Fibroblast of the conjunctiva (primary cell): Measurements from ENCODE around the gene KIAA0513.

Experiments used
- DNase-seq: peaks from one replicate; pipeline ENCODE4 v3.0.0-alpha.2; 2010; ENCODE audit warnings: low read depth

Gene KIAA0513

GRCh38 chr16:85136213-85136701 lies 108.7 kb downstream of the KIAA0513 start:
- no peak for DNase-seq

- DNase-seq: peak; percentile 42
Measured at GRCh38 chr16:85136702-85137322, 109.2 kb downstream of the KIAA0513 start.

GRCh38 chr16:85137323-85138072 lies 109.9 kb downstream of the KIAA0513 start:
- peak; percentile 90 for DNase-seq

- DNase-seq: no peak
Measured at GRCh38 chr16:85138073-85138824, 110.7 kb downstream of the KIAA0513 start.

GRCh38 chr16:85138825-85139627 lies 111.4 kb downstream of the KIAA0513 start:
- no peak for DNase-seq

GRCh38 chr16:85139881-85140339 lies 112.3 kb downstream of the KIAA0513 start:
- no peak for DNase-seq

GRCh38 chr16:85140455-85141012 lies 112.9 kb downstream of the KIAA0513 start:
- DNase-seq: no peak

- no peak for DNase-seq
Measured at GRCh38 chr16:85141491-85142128, 114.0 kb downstream of the KIAA0513 start.

- no peak for DNase-seq
Measured at GRCh38 chr16:85142129-85142513, 114.5 kb downstream of the KIAA0513 start.

GRCh38 chr16:85142771-85143211 lies 115.2 kb downstream of the KIAA0513 start:
- no peak for DNase-seq
